Transverse colon (tissue), 4 donors: ENCODE measurements around the gene DYNC1LI1. TPM values are rescaled to one million over a fixed set of nuclear protein-coding genes. Genes with fewer than 3 reads are reported as not detected.

ENCODE experiments used
- DNase-seq: peaks from one replicate; pipeline ENCODE4 v3.0.0-alpha.2; 2019
- H3K27ac ChIP-seq, 4 donors: fragments of 200-600 bp; sonication (generic); 2 replicates each; pipeline ENCODE4 v1.5.1; 2016 to 2018; ENCODE audit warnings: inconsistent platforms in 4 of 4
- H3K27me3 ChIP-seq: fragments of 200-600 bp; sonication (generic); 2 replicates; pipeline ENCODE4 v1.5.1; 2017; ENCODE audit warnings: inconsistent platforms
- H3K36me3 ChIP-seq, 4 donors: fragments of 200-600 bp; sonication (generic); 2 replicates each; pipeline ENCODE4 v1.5.1; 2017 to 2019; ENCODE audit warnings: inconsistent platforms in 4 of 4
- H3K4me1 ChIP-seq, 4 donors: fragments of 200-600 bp; sonication (generic); 2 replicates each; pipeline ENCODE4 v1.5.1; 2017 to 2020; ENCODE audit warnings: inconsistent platforms in 4 of 4
- H3K4me3 ChIP-seq, 4 donors: fragments of 200-600 bp; sonication (generic); 1 replicate in 1 of 4; 2 replicates in 3 of 4; pipeline versions ENCODE4 v1.5.1 to v1.6.1; 2017 to 2019; ENCODE audit warnings: inconsistent platforms in 4 of 4
- H3K9me3 ChIP-seq, 2 donors: fragments of 200-600 bp; sonication (generic); 2 replicates each; pipeline ENCODE4 v1.5.1; 2017 to 2019; ENCODE audit warnings: inconsistent platforms in 2 of 2
- CTCF ChIP-seq, 5 experiments: fragments of 200-600 bp in 3 of 5; fragments of 450-650 bp in 2 of 5; sonication (generic) in 3 of 5; IDR thresholded peaks; 1 replicate in 2 of 5; 2 replicates in 3 of 5; pipeline ENCODE4 v1.5.1; 2016 to 2017; ENCODE audit warnings: antibody characterized with exemption in 5 of 5, inconsistent platforms in 3 of 5, mild to moderate bottlenecking in 2 of 5, moderate library complexity in 1 of 5
- EP300 ChIP-seq: sonication (generic); formaldehyde crosslinking; IDR thresholded peaks from one replicate; pipeline ENCODE4 v1.6.1; 2017; ENCODE audit warnings: antibody characterized with exemption, low read depth
- POLR2A ChIP-seq: fragments of 450-650 bp; IDR thresholded peaks from one replicate; pipeline ENCODE4 v1.6.1; 2016; ENCODE audit warnings: antibody characterized with exemption, mild to moderate bottlenecking, moderate library complexity
- POLR2AphosphoS5 ChIP-seq, 3 donors: sonication (generic); formaldehyde crosslinking; IDR thresholded peaks; one replicate each; pipeline ENCODE4 v1.6.1; 2016; ENCODE audit warnings: antibody characterized with exemption in 3 of 3
- WGBS, 2 donors: methylation state at CpG; one replicate each; pipeline ENCODE4 v1.1.5; 2018; ENCODE audit warnings: low coverage in 1 of 2; 5-methylcytosine and 5-hydroxymethylcytosine counted together
- in situ Hi-C, 4 donors: fragments of 200-750 bp; cut with MboI; loops; one replicate each; pipeline versions ENCODE4 v1.15.0 to v1.15.1; 2017; ENCODE audit warnings: low sequenced_read_pairs in 3 of 4, low pct_ligation_motif_present in 1 of 4, low pct_unique_long_range_greater_than_20kb in 1 of 4
- intact Hi-C: fragments of 100-400 bp; cut with DNase I; formaldehyde crosslinking; loops from one replicate; pipeline ENCODE4 v1.15.1; 2023; ENCODE audit warnings: low total_unique reads
- total RNA-seq, 4 donors: library from RNA; depleted of rRNA; stranded (reverse); fragments of >200 nt; gene quantifications; one replicate each; pipeline ENCODE4 v1.1.0, GENCODE V29; 2016

Gene DYNC1LI1
- total RNA-seq, 4 donors from 2014 or later, result 2.4 to 25.9 (median 12.1) TPM

GRCh38 chr3:32597656-32598055, 27.0 kb upstream of the DYNC1LI1 start:
- Histone ChIP-seq H3K27ac (no peak overlapping the region), H3K4me3 (no peak overlapping the region), H3K27me3 (no peaks in the 10 kb centered on the region), H3K9me3 (no peaks in the 10 kb centered on the region), H3K4me1 (no peaks in the 10 kb centered on the region), H3K36me3 (no peaks in the 10 kb centered on the region)
- in situ Hi-C loops, result no loop called here
- no peak for DNase-seq
- TF ChIP-seq POLR2A, result no peak
- intact Hi-C loops, result no loop called here
- WGBS, 2 donors, result 58 to 60% methylated on average over 1 to 2 of the region's 2 CpGs

DNA sequence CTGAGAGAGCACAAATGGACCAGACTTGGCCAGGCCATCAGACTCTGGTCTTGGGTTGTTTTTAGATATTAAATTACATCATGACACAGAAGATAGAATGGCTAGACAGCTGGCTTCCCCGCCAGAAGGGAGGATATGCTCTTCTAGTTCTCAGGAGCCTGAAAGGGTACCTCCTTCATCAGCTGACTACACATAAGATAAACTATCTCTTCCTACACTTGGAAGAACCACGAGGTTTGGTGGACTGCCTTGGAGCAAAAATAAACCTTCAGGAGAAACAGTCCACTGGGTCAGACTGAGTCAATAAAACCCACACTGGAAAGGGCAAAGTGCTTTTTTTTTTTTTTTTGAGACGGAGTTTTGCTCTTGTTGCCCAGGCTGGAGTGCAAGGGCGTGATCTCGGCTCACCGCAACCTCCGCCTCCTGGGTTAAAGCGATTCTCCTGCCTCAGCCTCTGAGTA, 26.3 kb upstream of the DYNC1LI1 start:
- no peak overlapping the region for H3K27ac ChIP-seq
- WGBS, 2 donors, result 53 to 68% methylated on average over 6 to 8 of the region's 8 CpGs
- TF ChIP-seq CTCF (IDR thresholded peaks at IDR 0.05) (no peak), POLR2A (no peak), EP300 (no peak), POLR2AphosphoS5 (IDR thresholded peaks at IDR 0.05) (no peak)
- DNase-seq, result no peak
- no peaks in the 10 kb centered on the region for H3K36me3 ChIP-seq
- H3K9me3 ChIP-seq, result no peaks in the 10 kb centered on the region
- in situ Hi-C loops, result no loop called here
- H3K4me3 ChIP-seq, result no peak overlapping the region
- no peaks in the 10 kb centered on the region for H3K4me1 ChIP-seq
- intact Hi-C loops, result no loop called here
- H3K27me3 ChIP-seq, result no peaks in the 10 kb centered on the region

- in situ Hi-C loops, result no loop called here
- DNase-seq, result no peak
- Histone ChIP-seq H3K4me3 (no peak overlapping the region), H3K4me1 (no peaks in the 10 kb centered on the region), H3K36me3 (no peaks in the 10 kb centered on the region), H3K27me3 (no peaks in the 10 kb centered on the region), H3K27ac (no peak overlapping the region), H3K9me3 (no peaks in the 10 kb centered on the region)
- TF ChIP-seq CTCF (IDR thresholded peaks at IDR 0.05) (no peak), POLR2AphosphoS5 (IDR thresholded peaks at IDR 0.05) (no peak), EP300 (no peak), POLR2A (no peak)
- intact Hi-C loops, result no loop called here
- WGBS, 2 donors, result 89% methylated on average over 4 of the region's 4 CpGs; no CpG with 5 or more reads in 1 of the 2 donors
Measured at GRCh38 chr3:32596282-32596908, 25.7 kb upstream of the DYNC1LI1 start.

DNA sequence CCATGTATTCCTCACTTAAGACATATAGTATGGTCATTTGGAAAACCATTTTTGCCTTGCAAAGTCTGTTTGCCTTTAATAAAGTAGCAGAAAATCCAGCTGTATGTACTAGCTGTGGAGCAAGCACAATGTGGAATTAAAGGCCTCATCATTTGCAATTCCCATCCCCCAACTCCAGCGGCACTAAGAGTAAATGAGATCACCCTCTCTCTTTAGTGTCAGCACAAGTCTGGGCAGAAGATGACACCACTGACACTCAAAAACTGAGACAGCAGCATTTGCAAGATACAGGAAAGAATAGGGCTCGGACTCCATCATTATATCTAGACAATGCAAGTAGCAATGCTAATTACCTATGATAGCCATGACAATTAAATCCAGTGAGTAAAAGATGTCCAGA, 24.7 kb upstream of the DYNC1LI1 start:
- 82 to 100% methylated on average over 2 of the region's 2 CpGs for WGBS, 2 donors
- no peaks in the 10 kb centered on the region for H3K27me3 ChIP-seq
- no peak overlapping the region for H3K27ac ChIP-seq

More for the DNA sequence above, 24.7 kb upstream of the DYNC1LI1 start:
- Histone ChIP-seq H3K4me1 (no peaks in the 10 kb centered on the region), H3K4me3 (no peak overlapping the region), H3K9me3 (no peaks in the 10 kb centered on the region), H3K36me3 (no peaks in the 10 kb centered on the region)
- TF ChIP-seq EP300, result no peak
- TF ChIP-seq POLR2A, result no peak
- no peak for TF ChIP-seq CTCF (IDR thresholded peaks at IDR 0.05)
- TF ChIP-seq POLR2AphosphoS5 (IDR thresholded peaks at IDR 0.05), result no peak
- intact Hi-C loops (no loop called here), in situ Hi-C loops (no loop called here)
- DNase-seq, result no peak
